Sigmoid colon (tissue), 4 donors: ENCODE measurements around the gene MSX1.

Experiments used
- POLR2AphosphoS5 ChIP-seq, 4 donors: sonication (generic); formaldehyde crosslinking; IDR thresholded peaks; one replicate each; pipeline ENCODE4 v1.6.1; 2017; ENCODE audit warnings: antibody characterized with exemption in 4 of 4
- TF ChIP-seq, protein P1 (sequence below), 4 experiments: fragments of 450-650 bp in 3 of 4; fragments of 200-600 bp in 1 of 4; IDR thresholded peaks; one replicate each; pipeline ENCODE4 v1.5.1; 2016 to 2019; ENCODE audit warnings: antibody characterized with exemption in 4 of 4, mild to moderate bottlenecking in 3 of 4, moderate library complexity in 2 of 4

DNA sequence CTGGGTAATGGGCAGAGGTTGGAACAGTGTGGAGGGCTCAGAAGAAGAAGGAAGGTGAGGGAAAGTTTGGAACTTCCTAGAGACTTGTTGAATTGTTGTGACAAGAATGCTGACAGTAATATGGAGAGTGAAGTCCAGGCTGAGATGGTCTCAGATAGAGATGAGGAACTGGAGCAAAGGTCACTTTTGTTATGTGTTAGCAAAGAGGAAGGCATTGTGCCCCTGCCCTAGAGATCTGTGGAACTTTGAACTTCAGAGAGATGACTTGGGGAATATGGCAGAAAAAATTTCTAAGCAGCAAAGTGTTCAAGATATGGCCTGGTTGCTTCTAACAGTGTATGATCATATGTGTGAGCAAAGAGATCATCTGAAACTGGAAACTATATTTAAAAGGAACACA is 37.9 kb upstream of the MSX1 start:
- TF ChIP-seq POLR2AphosphoS5 (IDR thresholded peaks at IDR 0.05), result no peak
- TF ChIP-seq, protein P1, sequence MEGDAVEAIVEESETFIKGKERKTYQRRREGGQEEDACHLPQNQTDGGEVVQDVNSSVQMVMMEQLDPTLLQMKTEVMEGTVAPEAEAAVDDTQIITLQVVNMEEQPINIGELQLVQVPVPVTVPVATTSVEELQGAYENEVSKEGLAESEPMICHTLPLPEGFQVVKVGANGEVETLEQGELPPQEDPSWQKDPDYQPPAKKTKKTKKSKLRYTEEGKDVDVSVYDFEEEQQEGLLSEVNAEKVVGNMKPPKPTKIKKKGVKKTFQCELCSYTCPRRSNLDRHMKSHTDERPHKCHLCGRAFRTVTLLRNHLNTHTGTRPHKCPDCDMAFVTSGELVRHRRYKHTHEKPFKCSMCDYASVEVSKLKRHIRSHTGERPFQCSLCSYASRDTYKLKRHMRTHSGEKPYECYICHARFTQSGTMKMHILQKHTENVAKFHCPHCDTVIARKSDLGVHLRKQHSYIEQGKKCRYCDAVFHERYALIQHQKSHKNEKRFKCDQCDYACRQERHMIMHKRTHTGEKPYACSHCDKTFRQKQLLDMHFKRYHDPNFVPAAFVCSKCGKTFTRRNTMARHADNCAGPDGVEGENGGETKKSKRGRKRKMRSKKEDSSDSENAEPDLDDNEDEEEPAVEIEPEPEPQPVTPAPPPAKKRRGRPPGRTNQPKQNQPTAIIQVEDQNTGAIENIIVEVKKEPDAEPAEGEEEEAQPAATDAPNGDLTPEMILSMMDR (IDR thresholded peaks at IDR 0.05), result no peak
